Ovary (tissue), 9 donors: ENCODE results near the gene DNAJC1. TPM values are rescaled to one million over a fixed set of nuclear protein-coding genes. Genes with fewer than 3 reads are reported as not detected.

ENCODE experiments used
- DNase-seq, 5 donors: peaks; one replicate each; pipeline ENCODE4 v3.0.0-alpha.2; 2019 to 2020
- H3K27ac ChIP-seq, 2 donors: fragments of 200-600 bp; one replicate each; pipeline versions ENCODE4 v1.5.1 to v1.8.0; 2019 to 2022
- H3K27me3 ChIP-seq: fragments of 200-600 bp; one replicate; pipeline ENCODE4 v1.8.0; 2022
- H3K36me3 ChIP-seq: fragments of 200-600 bp; sonication (generic); one replicate; pipeline ENCODE4 v1.5.1; 2019
- H3K4me1 ChIP-seq: one replicate; pipeline ENCODE4 v1.8.1; 2013; ENCODE audit warnings: mild to moderate bottlenecking, moderate library complexity; ENCODE audit not compliant: insufficient read depth
- H3K4me3 ChIP-seq: fragments of 200-600 bp; sonication (generic); one replicate; pipeline ENCODE4 v1.5.1; 2017
- H3K9me3 ChIP-seq, 2 donors: fragments of 200-600 bp in 1 of 2; sonication (generic) in 1 of 2; one replicate each; pipeline versions ENCODE4 v1.5.1 to v1.8.1; 2013 to 2019; ENCODE audit warnings: mild to moderate bottlenecking in 1 of 2, moderate library complexity in 1 of 2
- CTCF ChIP-seq, 3 donors: fragments of 450-650 bp in 2 of 3; fragments of 200-600 bp in 1 of 3; IDR thresholded peaks; one replicate each; pipeline versions ENCODE4 v1.5.1 to v1.8.0; 2016 to 2022; ENCODE audit warnings: antibody characterized with exemption in 3 of 3, mild to moderate bottlenecking in 1 of 3
- EP300 ChIP-seq: sonication (generic); formaldehyde crosslinking; IDR thresholded peaks from one replicate; pipeline ENCODE4 v1.6.1; 2017; ENCODE audit warnings: antibody characterized with exemption
- POLR2A ChIP-seq: fragments of 450-650 bp; IDR thresholded peaks from one replicate; pipeline ENCODE4 v1.6.1; 2017; ENCODE audit warnings: antibody characterized with exemption, mild to moderate bottlenecking, moderate library complexity
- whole genome bisulfite sequencing, 3 donors: extraction: QIAGEN DNeasy Blood & Tissue Kit in 1 of 3; methylation state at CpG; one replicate each; pipeline versions ENCODE4 v1.1.5 to v1.1.7; 2013 to 2017; 5-methylcytosine and 5-hydroxymethylcytosine counted together
- intact Hi-C, 4 donors: fragments of 100-400 bp; cut with DNase I; formaldehyde crosslinking; loops; one replicate each; pipeline versions ENCODE4 v1.11.0 to v1.15.1; 2022 to 2023
- polyA plus RNA-seq, 2 donors: library from polyadenylated mRNA; stranded (reverse); fragments of 200-250 nt in 1 of 2; fragments of 350-450 nt in 1 of 2; fragmentation: Illumina TruSeq in 1 of 2; extraction: RNeasy Lipid Tissue Mini Kit (QIAGEN cat#74804) in 1 of 2; gene quantifications; one replicate each; pipeline ENCODE4 v1.2.3, GENCODE V29; 2013 to 2014
- total RNA-seq, 7 donors: library from RNA; depleted of rRNA in 2 of 7; stranded (reverse); fragments of >200 nt in 2 of 7; fragmentation: NEBNext Ultra II Directional in 3 of 7; extraction: Animal tissue kit (Norgen Biotek cat#: 25700) in 3 of 7; gene quantifications; one replicate each; pipeline versions ENCODE4 v1.1.0 to v1.2.4, GENCODE V29; 2016 to 2023
- donor health status: DM: no; HTN: no; CAD: no; lungs with moderate emphysema.
- donor health status: DM: no; HTN: no; CAD: no.
- donor health status: Bipolar disorder and iron deficiency.
- donor health status: DM: yes; HTN: yes; CAD: no.
- donor health status: DM: no; HTN: no; CAD: no.
- donor health status: DM: yes; HTN: yes; CAD: no.

The DNAJC1 gene
- total and polyA plus RNA-seq, 9 donors, result 18.8 to 62.7 (median 21.0) TPM

- no peaks in the 10 kb centered on the region for H3K9me3 ChIP-seq
- H3K4me3 ChIP-seq, result no peak overlapping the region
- 97 to 99% (median 99%) methylated on average over 2 of the region's 2 CpGs for WGBS, 3 donors
- H3K36me3 ChIP-seq, result no peaks in the 10 kb centered on the region
- intact Hi-C loops, result no loop called here
- H3K4me1 ChIP-seq, result peaks cover 8% of the 10 kb centered on the region
- DNase-seq, result no peak
- H3K27me3 ChIP-seq, result no peaks in the 10 kb centered on the region
- TF ChIP-seq EP300, result no peak
- no peak for TF ChIP-seq CTCF (IDR thresholded peaks at IDR 0.05)
- no peak for TF ChIP-seq POLR2A
- H3K27ac ChIP-seq, result no peak overlapping the region
These were observed 243.2 kb downstream of the DNAJC1 start for GRCh38 chr10:21760332-21760731.

- 92 to 97% (median 96%) methylated on average over 21 of the region's 21 CpGs for WGBS, 3 donors
- no peaks in the 10 kb centered on the region for H3K36me3 ChIP-seq
- intact Hi-C loops, result no loop called here
These were observed 244.3 kb downstream of the DNAJC1 start for GRCh38 chr10:21759232-21759631.

GRCh38 chr10:21758696-21759095 lies 244.8 kb downstream of the DNAJC1 start:
- H3K27ac ChIP-seq, result no peak overlapping the region
- intact Hi-C loops, result no loop called here

More at GRCh38 chr10:21759232-21759631, 244.3 kb downstream of the DNAJC1 start:
- H3K4me3 ChIP-seq, result no peak overlapping the region
- H3K27ac ChIP-seq, result no peak overlapping the region
- H3K9me3 ChIP-seq, result no peaks in the 10 kb centered on the region
- no peak for TF ChIP-seq CTCF (IDR thresholded peaks at IDR 0.05)
- no peak for TF ChIP-seq EP300
- TF ChIP-seq POLR2A, result no peak
- peaks cover 8% of the 10 kb centered on the region for H3K4me1 ChIP-seq
- no peak for DNase-seq
- no peaks in the 10 kb centered on the region for H3K27me3 ChIP-seq

GRCh38 chr10:21758239-21758638 lies 245.3 kb downstream of the DNAJC1 start:
- H3K27me3 ChIP-seq, result no peaks in the 10 kb centered on the region

More at GRCh38 chr10:21758696-21759095, 244.8 kb downstream of the DNAJC1 start:
- Histone ChIP-seq H3K4me1 (peaks cover 8% of the 10 kb centered on the region), H3K9me3 (no peaks in the 10 kb centered on the region), H3K4me3 (no peak overlapping the region), H3K36me3 (no peaks in the 10 kb centered on the region), H3K27me3 (no peaks in the 10 kb centered on the region)
- no peak for DNase-seq
- no peak for TF ChIP-seq EP300
- TF ChIP-seq POLR2A, result no peak
- TF ChIP-seq CTCF (IDR thresholded peaks at IDR 0.05), result no peak
- 91 to 95% (median 95%) methylated on average over 7 of the region's 7 CpGs for WGBS, 3 donors

More at GRCh38 chr10:21758239-21758638, 245.3 kb downstream of the DNAJC1 start:
- H3K36me3 ChIP-seq, result no peaks in the 10 kb centered on the region
- intact Hi-C loops, result no loop called here
- peaks cover 8% of the 10 kb centered on the region for H3K4me1 ChIP-seq
- no peaks in the 10 kb centered on the region for H3K9me3 ChIP-seq
- no peak overlapping the region for H3K27ac ChIP-seq
- whole genome bisulfite sequencing, 3 donors, result 87 to 90% (median 88%) methylated on average over 14 of the region's 14 CpGs
- TF ChIP-seq POLR2A, result no peak
- no peak for TF ChIP-seq CTCF (IDR thresholded peaks at IDR 0.05)
- TF ChIP-seq EP300, result no peak
- no peak overlapping the region for H3K4me3 ChIP-seq
- DNase-seq, result no peak
